Spleen (tissue), 7 donors: ENCODE results near the gene MYL4.

Source experiments
- CTCF ChIP-seq, 11 experiments: fragments of 200-600 bp in 7 of 11; fragments of 450-650 bp in 4 of 11; sonication (generic) in 4 of 11; IDR thresholded peaks in 8 of 11; conservative IDR thresholded peaks in 3 of 11; 1 replicate in 7 of 11; 2 replicates in 4 of 11; pipeline versions ENCODE4 v1.4.0 to v1.8.0; 2016 to 2021; ENCODE audit warnings: antibody characterized with exemption in 11 of 11, inconsistent platforms in 4 of 11, mild to moderate bottlenecking in 1 of 11
- POLR2A ChIP-seq, 3 donors: fragments of 450-650 bp; IDR thresholded peaks; one replicate each; pipeline ENCODE4 v1.5.1; 2017; ENCODE audit warnings: antibody characterized with exemption in 3 of 3, mild to moderate bottlenecking in 1 of 3
- donor health status: DM: no; HTN: no; CAD: no; lungs with moderate emphysema.
- donor health status: DM: no; HTN: no; CAD: no.
- donor health status: DM: no; HTN: no; CAD: no.

- TF ChIP-seq POLR2A (IDR thresholded peaks at IDR 0.05) (no peak), CTCF (IDR thresholded peaks at IDR 0.05 in 8 of 11, conservative IDR thresholded peaks at IDR 0.05 in 3 of 11) (no peak)
These were observed 30.0 kb upstream of the MYL4 start for GRCh38 chr17:47179141-47179540.
